8988T (cell line): ENCODE data around the gene TREML4.
"Not testable (repeated sequence)": the region's sequence is repeated elsewhere in the genome, so short reads cannot be mapped to it uniquely, and the experiment has no call there.

Experiments
- DNase-seq: peaks from one replicate; pipeline ENCODE4 v3.0.0; 2011

Gene TREML4

GRCh38 chr6:41208439-41209106, 19.6 kb upstream of the TREML4 start:
- DNase-seq: no peak

GRCh38 chr6:41209547-41210320, 18.4 kb upstream of the TREML4 start:
- DNase-seq: no peak

GRCh38 chr6:41214559-41215238, 13.4 kb upstream of the TREML4 start:
- no peak for DNase-seq

- DNase-seq: no peak
Observed at GRCh38 chr6:41215777-41216176, 12.4 kb upstream of the TREML4 start.

- DNase-seq: no peak
Observed at GRCh38 chr6:41216616-41217015, 11.5 kb upstream of the TREML4 start.

- DNase-seq: no peak
Observed at GRCh38 chr6:41222045-41222444, 6.1 kb upstream of the TREML4 start.

- DNase-seq: no peak
Observed at GRCh38 chr6:41222513-41222912, 5.6 kb upstream of the TREML4 start.

GRCh38 chr6:41224800-41225199, 3.3 kb upstream of the TREML4 start:
- no peak for DNase-seq

- DNase-seq: no peak
Observed at GRCh38 chr6:41226752-41227151, 1.4 kb upstream of the TREML4 start.

GRCh38 chr6:41228616-41229015, 467 bp downstream of the TREML4 start:
- no peak for DNase-seq

- no peak for DNase-seq
Observed at GRCh38 chr6:41229721-41230120, 1.6 kb downstream of the TREML4 start.

- DNase-seq: no peak
Observed at GRCh38 chr6:41231246-41231645, 3.1 kb downstream of the TREML4 start.

- DNase-seq: no peak
Observed at GRCh38 chr6:41232667-41233066, 4.5 kb downstream of the TREML4 start.

GRCh38 chr6:41236276-41236675, 8.1 kb downstream of the TREML4 start:
- no peak for DNase-seq

- no peak for DNase-seq
Observed at GRCh38 chr6:41237128-41237527, 9.0 kb downstream of the TREML4 start.

- DNase-seq: no peak
Observed at GRCh38 chr6:41239467-41240159, 11.5 kb downstream of the TREML4 start.

- DNase-seq: not testable (repeated sequence)
Observed at GRCh38 chr6:41246529-41246928, 18.4 kb downstream of the TREML4 start.

- DNase-seq: no peak
Observed at GRCh38 chr6:41247288-41247865, 19.2 kb downstream of the TREML4 start.

GRCh38 chr6:41247882-41248705, 19.9 kb downstream of the TREML4 start:
- DNase-seq: no peak

- DNase-seq: no peak
Observed at GRCh38 chr6:41252401-41253169, 24.4 kb downstream of the TREML4 start.

GRCh38 chr6:41255110-41255509, 27.0 kb downstream of the TREML4 start:
- DNase-seq: no peak
